Fibroblast of villous mesenchyme (primary cell): ENCODE data around the gene MPV17L2. TPM values are rescaled to one million over a fixed set of nuclear protein-coding genes. Genes with fewer than 3 reads are reported as not detected.

ENCODE experiments used
- DNase-seq: peaks from one replicate; pipeline ENCODE4 v3.0.0-alpha.2; 2010; ENCODE audit warnings: low read depth
- H3K4me3 ChIP-seq: 2 replicates; pipeline ENCODE4 v1.5.1; 2011; ENCODE audit warnings: low read depth, mild to moderate bottlenecking, low read length
- CTCF ChIP-seq: IDR thresholded peaks from 2 replicates; pipeline ENCODE4 v1.5.1; 2012; ENCODE audit warnings: low read depth, mild to moderate bottlenecking, low read length; ENCODE audit not compliant: insufficient read depth
- total RNA-seq: library from RNA; depleted of rRNA; stranded (reverse); fragments of >200 nt; gene quantifications from 2 replicates; pipeline ENCODE4 v1.2.3, GENCODE V29; 2012

MPV17L2 gene
- total RNA-seq, 1 donor: 10.8 TPM

- no peak for TF ChIP-seq CTCF
- H3K4me3 ChIP-seq: no peak overlapping the region
- DNase-seq: no peak
Measured at GRCh38 chr19:18174983-18175382, 18.0 kb upstream of the MPV17L2 start.

- H3K4me3 ChIP-seq: no peak overlapping the region
- no peak for DNase-seq
- TF ChIP-seq CTCF: no peak
Measured at GRCh38 chr19:18176367-18177310, 16.4 kb upstream of the MPV17L2 start.

GRCh38 chr19:18179957-18180356 is 13.1 kb upstream of the MPV17L2 start:
- no peak overlapping the region for H3K4me3 ChIP-seq
- no peak for TF ChIP-seq CTCF
- no peak for DNase-seq

GRCh38 chr19:18183529-18183928 is 9.5 kb upstream of the MPV17L2 start:
- DNase-seq: no peak
- no peak for TF ChIP-seq CTCF
- no peak overlapping the region for H3K4me3 ChIP-seq

- no peak overlapping the region for H3K4me3 ChIP-seq
- no peak for TF ChIP-seq CTCF
- no peak for DNase-seq
Measured at GRCh38 chr19:18185538-18185937, 7.5 kb upstream of the MPV17L2 start.

- TF ChIP-seq CTCF: no peak
- no peak overlapping the region for H3K4me3 ChIP-seq
- no peak for DNase-seq
Measured at GRCh38 chr19:18190278-18190677, 2.7 kb upstream of the MPV17L2 start.
